PC-3 (cell line): ENCODE data around the gene ITGB1. TPM values are rescaled to one million over a fixed set of nuclear protein-coding genes. Genes with fewer than 3 reads are reported as not detected.
"Not testable (repeated sequence)": the region's sequence is repeated elsewhere in the genome, so short reads cannot be mapped to it uniquely, and the experiment has no call there.

Experiments used
- ATAC-seq: fragments of 200-7000 bp; cut with Tn5 transposase; 2 replicates; pipeline ENCODE4 v1.9.1; 2020; ENCODE audit warnings: mild to moderate bottlenecking, moderate library complexity
- BruUV-seq: library from RNA; stranded (reverse); fragments of 400-500 nt; replicated peaks from 2 replicates; lab custom pipeline; 2021; lab: Mats Ljungman, UMichigan
- CTCF ChIA-PET: fragments of 300-600 bp; sonication (Branson Sonifier 250); formaldehyde crosslinking; loops from one replicate; lab custom pipeline; 2022; ENCODE audit warnings: antibody characterized with exemption; lab: Charles Lee
- POLR2A ChIA-PET: fragments of 300-600 bp; sonication (Branson Sonifier 250); formaldehyde crosslinking; loops from one replicate; lab custom pipeline; 2022; ENCODE audit warnings: antibody characterized with exemption; ENCODE audit not compliant: unreplicated experiment; lab: Charles Lee
- DNase-seq: peaks from one replicate; pipeline ENCODE4 v3.0.0-alpha.2; 2015
- H2AFZ ChIP-seq: fragments of 300-600 bp; sonication (generic); 2 replicates; pipeline ENCODE4 v1.6.0; 2016; ENCODE audit warnings: antibody characterized with exemption, low read length
- H3F3A ChIP-seq: fragments of 300-600 bp; sonication (generic); one replicate; pipeline ENCODE4 v1.6.0; 2017; ENCODE audit warnings: antibody characterized with exemption, low read length, control low read depth, mild to moderate bottlenecking; ENCODE audit not compliant: unreplicated experiment
- H3K27ac ChIP-seq: fragments of 300-600 bp; sonication (generic); 2 replicates; pipeline ENCODE4 v1.5.1; 2016; ENCODE audit warnings: mild to moderate bottlenecking, low read length
- H3K27me3 ChIP-seq: fragments of 300-600 bp; sonication (generic); 2 replicates; pipeline ENCODE4 v1.6.1; 2016; ENCODE audit warnings: low read length, mixed read lengths
- H3K36me3 ChIP-seq: fragments of 300-600 bp; sonication (generic); 2 replicates; pipeline ENCODE4 v1.6.1; 2016; ENCODE audit warnings: low read depth, mixed run types, low read length, mixed read lengths
- H3K4me1 ChIP-seq: fragments of 300-600 bp; sonication (generic); 2 replicates; pipeline ENCODE4 v1.5.1; 2016; ENCODE audit warnings: low read length; ENCODE audit not compliant: insufficient read depth
- H3K4me2 ChIP-seq: fragments of 300-600 bp; sonication (generic); 2 replicates; pipeline ENCODE4 v1.6.0; 2016; ENCODE audit warnings: low read length
- H3K4me3 ChIP-seq: fragments of 300-600 bp; sonication (generic); 2 replicates; pipeline ENCODE4 v1.5.1; 2016; ENCODE audit warnings: mild to moderate bottlenecking, low read length, mixed read lengths
- H3K79me2 ChIP-seq: fragments of 300-600 bp; sonication (generic); 2 replicates; pipeline ENCODE4 v1.6.1; 2017; ENCODE audit warnings: low read length, mixed read lengths
- H3K9ac ChIP-seq: fragments of 300-600 bp; sonication (generic); 2 replicates; pipeline ENCODE4 v1.6.0; 2016; ENCODE audit warnings: mild to moderate bottlenecking, low read length
- H3K9me2 ChIP-seq: fragments of 300-600 bp; sonication (generic); replicated peaks from 2 replicates; pipeline ENCODE4 v1.6.1; 2016; ENCODE audit warnings: mixed run types, low read length, mixed read lengths
- H3K9me3 ChIP-seq: fragments of 300-600 bp; sonication (generic); 2 replicates; pipeline ENCODE4 v1.6.1; 2016; ENCODE audit warnings: low read length, mixed read lengths
- H4K20me1 ChIP-seq: fragments of 300-600 bp; sonication (generic); 2 replicates; pipeline ENCODE4 v1.6.1; 2016; ENCODE audit warnings: low read length, mixed read lengths
- EZH2 ChIP-seq: fragments of 300-600 bp; sonication (generic); IDR thresholded peaks from one replicate; pipeline ENCODE4 v1.6.1; 2017; ENCODE audit warnings: antibody characterized with exemption, mild to moderate bottlenecking, low read length; ENCODE audit not compliant: unreplicated experiment
- EZH2phosphoT487 ChIP-seq: fragments of 300-600 bp; sonication (generic); IDR thresholded peaks from 2 replicates; pipeline ENCODE4 v1.6.1; 2018; ENCODE audit warnings: mild to moderate bottlenecking, antibody characterized with exemption, low read length, borderline replicate concordance
- intact Hi-C: fragments of 100-400 bp; cut with micrococcal nuclease; formaldehyde crosslinking; loops from 2 replicates; pipeline ENCODE4 v1.9.0; 2023
- total RNA-seq: library from RNA; depleted of rRNA; stranded (reverse); fragments of >200 nt; gene quantifications from 2 replicates; pipeline ENCODE4 v1.2.3, GENCODE V29; 2014
- TF ChIP-seq, protein P1 (sequence below): fragments of 300-600 bp; sonication (generic); conservative IDR thresholded peaks from 2 replicates; pipeline ENCODE4 v1.5.1; 2017; ENCODE audit warnings: antibody characterized with exemption, low read depth, mild to moderate bottlenecking, low read length

The ITGB1 gene
- total RNA-seq, 1 experiment from 2014 or later, result 1,010 TPM

- POLR2A ChIA-PET, result no interaction called here
- DNase-seq (no peak), ATAC-seq (no peak)
- Histone ChIP-seq H3F3A (peaks cover 7% of the 10 kb centered on the region), H3K4me3 (no peak overlapping the region), H3K4me1 (no peaks in the 10 kb centered on the region), H3K9ac (no peak overlapping the region), H3K9me3 (no peaks in the 10 kb centered on the region), H2AFZ (no peak overlapping the region), H3K4me2 (no peak overlapping the region), H3K27me3 (no peaks in the 10 kb centered on the region), H3K9me2 (no peaks in the 10 kb centered on the region), H3K27ac (no peak overlapping the region), H3K79me2 (peaks cover 29% of the 10 kb centered on the region; the same call in 1 of the 2 replicates), H3K36me3 (peaks cover 67% of the 10 kb centered on the region), H4K20me1 (0 out of 2 replicates have a peak, but pooled peaks cover 4% of the 10 kb centered on the region)
- no peak for TF ChIP-seq EZH2phosphoT487
- TF ChIP-seq, protein P1, sequence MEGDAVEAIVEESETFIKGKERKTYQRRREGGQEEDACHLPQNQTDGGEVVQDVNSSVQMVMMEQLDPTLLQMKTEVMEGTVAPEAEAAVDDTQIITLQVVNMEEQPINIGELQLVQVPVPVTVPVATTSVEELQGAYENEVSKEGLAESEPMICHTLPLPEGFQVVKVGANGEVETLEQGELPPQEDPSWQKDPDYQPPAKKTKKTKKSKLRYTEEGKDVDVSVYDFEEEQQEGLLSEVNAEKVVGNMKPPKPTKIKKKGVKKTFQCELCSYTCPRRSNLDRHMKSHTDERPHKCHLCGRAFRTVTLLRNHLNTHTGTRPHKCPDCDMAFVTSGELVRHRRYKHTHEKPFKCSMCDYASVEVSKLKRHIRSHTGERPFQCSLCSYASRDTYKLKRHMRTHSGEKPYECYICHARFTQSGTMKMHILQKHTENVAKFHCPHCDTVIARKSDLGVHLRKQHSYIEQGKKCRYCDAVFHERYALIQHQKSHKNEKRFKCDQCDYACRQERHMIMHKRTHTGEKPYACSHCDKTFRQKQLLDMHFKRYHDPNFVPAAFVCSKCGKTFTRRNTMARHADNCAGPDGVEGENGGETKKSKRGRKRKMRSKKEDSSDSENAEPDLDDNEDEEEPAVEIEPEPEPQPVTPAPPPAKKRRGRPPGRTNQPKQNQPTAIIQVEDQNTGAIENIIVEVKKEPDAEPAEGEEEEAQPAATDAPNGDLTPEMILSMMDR, result no peak
- TF ChIP-seq EZH2, result no peak
- intact Hi-C loops, result no loop called here
- BruUV-seq, result TSS peak; percentile 38
- CTCF ChIA-PET, result no interaction called here
Observed at GRCh38 chr10:32911285-32912016, 46.6 kb downstream of the ITGB1 start.

DNA sequence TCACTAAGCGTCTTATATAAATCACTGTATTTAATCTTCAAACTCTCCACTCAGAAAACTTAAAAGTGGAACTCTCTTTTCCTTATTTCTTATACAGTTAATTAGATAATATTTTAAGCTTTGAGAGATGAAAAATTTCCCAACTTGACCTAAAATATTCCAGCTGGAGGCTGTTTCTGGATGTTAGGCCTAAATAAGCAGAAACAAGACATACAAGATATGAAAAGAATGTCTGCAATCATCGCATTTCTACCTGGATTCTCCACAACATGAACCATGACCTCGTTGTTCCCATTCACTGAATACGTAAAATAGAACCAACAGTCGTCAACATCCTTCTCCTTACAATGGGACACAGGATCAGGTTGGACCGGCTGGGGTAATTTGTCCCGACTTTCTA, 48.1 kb downstream of the ITGB1 start:
- H3K4me1 ChIP-seq, ATAC-seq, H3K4me2 ChIP-seq, H3K27me3 ChIP-seq, H3K4me3 ChIP-seq, H2AFZ ChIP-seq, DNase-seq, intact Hi-C loops, H3K9me3 ChIP-seq, POLR2A ChIA-PET, H3K27ac ChIP-seq, H4K20me1 ChIP-seq, CTCF ChIA-PET, BruUV-seq, H3K9me2 ChIP-seq, H3K9ac ChIP-seq, H3F3A ChIP-seq: not testable (repeated sequence)
- peaks cover 21% of the 10 kb centered on the region; the same call in 1 of the 2 replicates for H3K79me2 ChIP-seq
- peaks cover 76% of the 10 kb centered on the region for H3K36me3 ChIP-seq

DNA sequence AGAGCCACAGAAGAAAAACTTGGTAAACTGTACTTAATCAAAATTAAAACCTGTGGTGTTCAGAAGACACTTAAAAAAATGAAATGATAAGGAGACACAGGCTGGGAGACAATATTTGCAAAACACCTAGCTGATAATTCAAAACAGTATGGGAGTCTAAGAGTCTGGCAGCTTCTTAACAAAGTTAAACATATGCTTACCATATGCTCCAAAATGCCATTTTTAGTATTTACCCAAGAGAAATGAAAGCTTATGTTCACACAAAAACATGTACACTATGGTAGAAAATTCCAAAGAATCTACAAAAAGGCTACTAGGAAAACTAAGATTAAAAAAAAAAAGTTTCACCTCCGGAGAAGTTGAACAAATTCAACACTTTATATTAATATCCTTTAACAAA, 48.6 kb downstream of the ITGB1 start:
- Histone ChIP-seq H3K9ac (no peak overlapping the region), H3K79me2 (peaks cover 18% of the 10 kb centered on the region; the same call in 1 of the 2 replicates), H3K4me2 (no peak overlapping the region), H2AFZ (no peak overlapping the region), H3K9me3 (no peaks in the 10 kb centered on the region), H3K27ac (no peak overlapping the region), H3K4me3 (no peak overlapping the region), H3K27me3 (no peaks in the 10 kb centered on the region), H3K9me2 (no peaks in the 10 kb centered on the region), H4K20me1 (0 out of 2 replicates have a peak, but pooled peaks cover 7% of the 10 kb centered on the region), H3F3A (peaks cover 11% of the 10 kb centered on the region), H3K36me3 (peaks cover 77% of the 10 kb centered on the region), H3K4me1 (no peaks in the 10 kb centered on the region)
- DNase-seq (no peak), ATAC-seq (no peak)
- intact Hi-C loops, result no loop called here
- CTCF ChIA-PET, result no interaction called here
- POLR2A ChIA-PET, result no interaction called here
- no TSS peak for BruUV-seq
- TF ChIP-seq EZH2, result no peak
- TF ChIP-seq, protein P1, result no peak
- TF ChIP-seq EZH2phosphoT487, result no peak
